WTC11 (cell line): ENCODE results near the gene BCL7A.

Experiments
- CREB1 ChIP-seq: sonication (generic); formaldehyde crosslinking; IDR thresholded peaks from 2 replicates; pipeline ENCODE4 v1.8.0; 2023; ENCODE audit warnings: mild to moderate bottlenecking, missing genetic modification reagents
- CTCF ChIP-seq: fragments of 200-600 bp; IDR thresholded peaks from 2 replicates; pipeline ENCODE4 v1.8.0; 2022; ENCODE audit warnings: antibody characterized with exemption
- HMGXB4 ChIP-seq: sonication (generic); formaldehyde crosslinking; IDR thresholded peaks from 2 replicates; pipeline ENCODE4 v1.8.1; 2023; ENCODE audit warnings: mild to moderate bottlenecking, moderate library complexity, missing genetic modification reagents
- JUN ChIP-seq: sonication (generic); formaldehyde crosslinking; IDR thresholded peaks from 2 replicates; pipeline ENCODE4 v1.8.0; 2023; ENCODE audit warnings: mild to moderate bottlenecking, missing genetic modification reagents

GRCh38 chr12:122006186-122006926, 15.3 kb upstream of the BCL7A start:
- no peak for TF ChIP-seq CTCF
- no peak for TF ChIP-seq HMGXB4
- no peak for TF ChIP-seq CREB1 (CRISPR knock-in tag)
- no peak for TF ChIP-seq JUN (CRISPR knock-in tag)
